ENCODE data around the gene NPAS3. TPM values are rescaled to one million over a fixed set of nuclear protein-coding genes. Genes with fewer than 3 reads are reported as not detected.

The NPAS3 gene
- total and polyA plus RNA-seq, 2 of the 8 experiments (the other 6 are each of a cell fraction or from before 2014, with no cell fraction given) = 0.11 to 0.60 TPM

DNA sequence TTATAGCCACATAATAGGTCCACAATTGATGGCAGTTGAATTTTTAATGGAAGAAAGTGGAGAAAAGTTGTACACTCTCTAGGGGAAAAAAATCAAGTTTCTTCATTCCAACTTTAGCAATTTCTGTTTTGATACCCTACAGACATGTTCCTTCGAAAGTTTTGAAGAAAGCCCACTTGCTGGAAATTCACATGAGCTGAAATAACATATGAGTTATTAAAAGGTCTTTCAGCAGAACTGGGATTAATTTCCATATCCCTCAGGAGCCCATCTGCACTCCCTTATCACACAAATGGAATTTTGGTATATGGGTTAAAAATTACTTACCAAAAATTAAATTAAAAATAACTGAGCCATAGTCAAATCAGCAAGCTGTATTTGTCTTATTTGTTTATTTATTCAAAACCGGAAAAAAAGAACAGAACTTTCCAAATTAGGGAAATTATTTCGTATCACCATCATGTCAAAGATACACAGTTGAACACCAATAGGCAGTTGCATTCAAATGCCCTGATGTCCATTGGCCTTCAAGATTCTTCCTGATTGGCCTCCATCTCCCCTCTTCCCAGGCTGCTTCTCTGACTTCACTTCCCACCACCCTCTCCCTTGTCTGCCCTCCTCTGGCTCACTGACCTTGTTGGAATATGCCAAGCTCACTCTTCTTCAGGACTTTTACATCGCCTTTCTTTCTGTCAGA is 566.7 kb downstream of the NPAS3 start:
- no peak overlapping the region for H2BK12ac ChIP-seq (ENCODE audit: low read depth, low read length)
- H3K56ac ChIP-seq (replicated peaks; ENCODE audit: insufficient read length, low read depth, low read length) = no peak overlapping the region
- no peak overlapping the region for H3K27ac ChIP-seq (ENCODE audit: low read depth, low read length)
- TF ChIP-seq FOSL1 (IDR thresholded peaks at IDR 0.05; ENCODE audit: insufficient read depth, low read depth, low read length) (no peak), MAFK (IDR thresholded peaks at IDR 0.05; ENCODE audit: low read depth, low read length) (no peak), JUND (IDR thresholded peaks at IDR 0.05; ENCODE audit: low read length) (no peak), ASH2L (IDR thresholded peaks at IDR 0.05; ENCODE audit: low read length) (no peak), SP2 (IDR thresholded peaks at IDR 0.05; ENCODE audit: low read length) (no peak), SP1 (IDR thresholded peaks at IDR 0.05; ENCODE audit: low read depth, low read length) (no peak), NANOG (IDR thresholded peaks at IDR 0.05; ENCODE audit: insufficient read depth, low read depth, low read length, poor library complexity, severe bottlenecking) (no peak), SIX5 (IDR thresholded peaks at IDR 0.05; ENCODE audit: low read depth, low read length) (no peak), CBX5 (IDR thresholded peaks at IDR 0.05; ENCODE audit: low read depth, low read length) (no peak), RXRA (IDR thresholded peaks at IDR 0.05; ENCODE audit: insufficient read depth, low read depth, low read length) (no peak), GABPA (IDR thresholded peaks at IDR 0.05; ENCODE audit: borderline replicate concordance, insufficient read depth, low read length) (no peak)
- POLR2A ChIA-PET (ENCODE audit: partially characterized antibody) = no interaction called here
- H2BK15ac ChIP-seq (ENCODE audit: low read length) = no peak overlapping the region
- H2AK5ac ChIP-seq (ENCODE audit: low read depth, low read length) = no peak overlapping the region
- no peak overlapping the region for H3K23ac ChIP-seq (ENCODE audit: insufficient read length)
- CTCF ChIA-PET (ENCODE audit: partially characterized antibody) = interaction anchor here (0.6 kb wide), 1 partner anchor 343 kb away, joined by 3 read pairs; no protein-coding TSS in a partner anchor
- H3K9ac ChIP-seq (replicated peaks in 1 of 4; ENCODE audit: extremely low read depth in 1 of 4, low read depth in 3 of 4, low read length in 3 of 4) = no peak overlapping the region
- no peaks in the 10 kb centered on the region for H3K79me1 ChIP-seq (ENCODE audit: low read depth, low read length)
- H3K27me3 ChIP-seq (replicated peaks in 1 of 4; ENCODE audit: control insufficient read depth in 3 of 4, extremely low read depth in 1 of 4, insufficient read depth in 3 of 4, low read length in 3 of 4) = no peaks in the 10 kb centered on the region
- H3K9me3 ChIP-seq (ENCODE audit: insufficient read depth in 2 of 2, low read depth in 1 of 2, low read length in 1 of 2) = no peaks in the 10 kb centered on the region
- no peak overlapping the region for H3K14ac ChIP-seq (ENCODE audit: insufficient read length)
- no peak overlapping the region for H3K18ac ChIP-seq (ENCODE audit: extremely low read depth, low read length)
- no peaks in the 10 kb centered on the region for H3K79me2 ChIP-seq (ENCODE audit: control insufficient read depth in 1 of 2, insufficient read depth in 2 of 2, low read length in 2 of 2)
- H3K4me3 ChIP-seq (ENCODE audit: extremely low read depth in 1 of 4, insufficient read depth in 2 of 4, low read depth in 3 of 4, low read length in 4 of 4) = no peak overlapping the region
- H2AFZ ChIP-seq (ENCODE audit: low read length) = no peak overlapping the region
- no peaks in the 10 kb centered on the region; a peak in 1 of 8 replicates for H3K36me3 ChIP-seq (ENCODE audit: control insufficient read depth in 2 of 4, insufficient read depth in 4 of 4, low read length in 3 of 4)
- H3K4me1 ChIP-seq (replicated peaks in 1 of 4; ENCODE audit: control insufficient read depth in 3 of 4, insufficient read depth in 4 of 4, low read length in 3 of 4) = no peaks in the 10 kb centered on the region
- no peak overlapping the region for H2BK20ac ChIP-seq (ENCODE audit: low read length)
- H3K23me2 ChIP-seq (ENCODE audit: low read depth, low read length) = no peaks in the 10 kb centered on the region
- no peak overlapping the region for H3K4me2 ChIP-seq (ENCODE audit: insufficient read depth in 1 of 2, low read depth in 2 of 2, low read length in 2 of 2)
- no peaks in the 10 kb centered on the region for H4K20me1 ChIP-seq (replicated peaks in 1 of 2; ENCODE audit: control insufficient read depth in 1 of 2, insufficient read depth in 2 of 2, low read length in 2 of 2)
- DNase-seq (ENCODE audit: low read depth in 1 of 2, low spot score in 2 of 2) (no peak), FAIRE-seq (no peak)
- no peak overlapping the region for H3K4ac ChIP-seq (replicated peaks; ENCODE audit: insufficient read length, low read depth, low read length)
- no peak overlapping the region for H2BK5ac ChIP-seq (ENCODE audit: low read depth, low read length)
- H4K5ac ChIP-seq (ENCODE audit: insufficient read length, low read depth, low read length) = no peak overlapping the region
- no peak overlapping the region for H2BK120ac ChIP-seq (replicated peaks; ENCODE audit: low read depth, low read length)
- WGBS, 2 experiments (ENCODE audit: extremely low coverage in 1 of 2, insufficient coverage in 1 of 2, insufficient read length in 1 of 2, insufficient replicate concordance in 2 of 2, low coverage in 1 of 2, low lambda C conversion rate in 2 of 2, missing lambda C conversion rate in 1 of 2) = 95% methylated on average over 4 of the region's 4 CpGs; no CpG with 5 or more reads in 1 of the 2 experiments
- H4K91ac ChIP-seq (replicated peaks; ENCODE audit: insufficient read length, low read length) = no peak overlapping the region
- H4K8ac ChIP-seq (ENCODE audit: extremely low read depth, insufficient read depth, low read length) = no peak overlapping the region

Measured in H1 (cell line).